GM10266 (cell line): ENCODE results near the gene BTBD10.

ENCODE experiments used
- DNase-seq: peaks from one replicate; pipeline ENCODE4 v3.0.0; 2012; ENCODE audit errors: extremely low spot score
- CTCF ChIP-seq: IDR thresholded peaks from 2 replicates; pipeline ENCODE4 v1.5.1; 2012; ENCODE audit warnings: mild to moderate bottlenecking, low read depth; ENCODE audit not compliant: control insufficient read depth, insufficient read depth; ENCODE audit errors: missing control alignments

Gene BTBD10

DNA sequence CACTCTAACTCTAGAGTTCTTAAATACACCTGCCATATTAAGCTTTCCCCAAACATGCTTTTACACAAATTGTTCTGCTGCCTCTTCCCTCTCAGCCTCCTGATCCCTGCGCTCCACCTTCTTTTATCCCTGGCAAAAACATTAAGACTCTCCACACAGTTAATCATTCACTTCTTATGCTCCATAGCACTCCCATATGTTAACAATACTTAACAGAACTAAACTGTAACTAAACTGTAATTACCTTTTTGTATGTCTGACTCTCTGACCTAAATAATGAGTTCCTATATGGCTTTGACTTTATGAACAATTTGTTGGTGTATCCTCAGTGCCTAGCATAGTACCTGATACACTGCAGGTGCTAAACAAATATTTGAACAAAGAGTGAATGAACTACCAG is 71.8 kb downstream of the BTBD10 start:
- TF ChIP-seq CTCF: no peak
- DNase-seq: no peak

DNA sequence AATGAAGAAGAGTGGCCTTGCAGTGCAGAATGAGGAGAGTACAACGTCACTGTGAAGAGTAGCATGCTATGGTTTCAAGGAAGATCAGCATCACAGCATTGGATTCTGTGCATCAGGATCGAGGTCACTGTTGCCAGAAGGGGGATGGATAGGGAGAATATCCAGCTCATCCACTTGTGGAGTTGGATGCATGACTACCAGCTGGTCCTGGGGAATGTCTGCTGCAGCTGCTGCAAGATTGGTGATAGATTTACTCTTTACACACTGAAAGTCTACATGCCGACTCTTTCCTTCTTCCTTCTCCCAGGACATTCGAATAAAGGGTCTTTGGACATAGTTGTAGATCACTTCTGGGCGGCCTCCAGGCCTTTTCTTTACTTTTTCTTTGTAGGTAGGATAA is 74.3 kb downstream of the BTBD10 start:
- no peak for DNase-seq
- TF ChIP-seq CTCF: no peak

- no peak for DNase-seq
- TF ChIP-seq CTCF: no peak
Observed at GRCh38 chr11:13386567-13386966, 76.5 kb downstream of the BTBD10 start.

DNA sequence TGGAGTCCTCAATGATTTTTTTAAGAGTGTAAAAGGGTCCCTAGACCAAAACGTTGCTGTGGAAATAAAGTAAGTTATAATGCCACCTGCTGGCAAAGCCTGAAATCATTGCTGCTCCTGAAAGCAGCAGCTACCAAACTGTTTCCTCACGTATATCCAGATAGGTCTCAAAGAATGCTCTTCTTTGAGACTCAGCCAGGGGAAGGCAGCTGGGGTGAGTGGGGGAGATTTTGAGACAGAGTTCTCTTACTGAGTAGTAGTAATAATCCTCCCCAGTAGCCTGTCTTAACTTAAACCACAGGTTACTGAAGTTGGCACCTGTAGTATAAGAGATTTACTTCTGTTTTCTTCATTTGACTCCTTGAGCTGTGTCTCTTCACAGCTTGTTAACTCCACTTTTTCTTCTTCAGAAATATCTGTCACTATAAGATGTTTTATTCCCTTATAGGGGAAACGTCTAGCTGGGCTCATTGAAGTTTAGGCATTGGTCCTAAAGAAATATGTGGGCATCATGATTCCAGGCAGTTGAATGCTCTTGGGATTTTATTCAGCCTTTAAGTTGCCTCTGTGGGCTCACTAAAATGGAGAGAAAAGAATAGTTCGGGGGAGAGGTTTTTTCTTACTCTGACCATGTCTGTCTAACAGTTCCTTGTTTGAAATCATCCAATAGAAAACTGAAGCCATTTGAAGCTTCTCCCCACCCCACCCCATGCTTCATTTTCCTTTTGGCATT is 77.9 kb downstream of the BTBD10 start:
- DNase-seq: peak; percentile 38
- TF ChIP-seq CTCF: peak; percentile 68

DNA sequence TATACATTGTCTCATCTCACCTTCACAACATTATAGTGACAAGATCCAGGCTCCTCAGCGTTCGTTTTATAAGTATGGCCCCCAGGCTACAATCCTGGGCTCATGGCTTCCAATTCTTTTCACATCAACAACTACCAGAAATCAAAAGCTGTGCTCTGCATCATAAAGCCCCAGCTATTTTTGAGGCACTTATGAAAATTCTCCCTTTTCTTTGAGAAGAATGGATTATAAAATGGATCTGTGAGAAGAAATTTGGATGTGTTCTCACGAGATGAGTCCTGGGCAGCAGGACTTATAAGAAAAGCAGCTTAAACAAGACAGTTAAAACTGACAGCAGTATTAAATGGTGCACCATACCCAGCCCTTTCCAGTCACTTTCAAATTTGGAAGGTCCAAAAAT is 80.3 kb downstream of the BTBD10 start:
- DNase-seq: no peak
- TF ChIP-seq CTCF: no peak

GRCh38 chr11:13380731-13381130 is 82.3 kb downstream of the BTBD10 start:
- no peak for DNase-seq
- no peak for TF ChIP-seq CTCF

GRCh38 chr11:13378316-13378715 is 84.7 kb downstream of the BTBD10 start:
- DNase-seq: no peak
- no peak for TF ChIP-seq CTCF
